H1 (cell line): ENCODE results near the gene ZSCAN20. TPM values are rescaled to one million over a fixed set of nuclear protein-coding genes. Genes with fewer than 3 reads are reported as not detected.

Source experiments
- RXRA ChIP-seq: IDR thresholded peaks from 2 replicates; pipeline ENCODE4 v1.6.1; 2011; ENCODE audit warnings: low read depth, mild to moderate bottlenecking, low read length, moderate library complexity; ENCODE audit not compliant: insufficient read depth
- SIN3A ChIP-seq, 2 experiments: IDR thresholded peaks in 1 of 2; conservative IDR thresholded peaks in 1 of 2; 2 replicates each; pipeline ENCODE4 v1.6.1; 2011 to 2012; ENCODE audit warnings: low read length in 2 of 2, improper control_type of control experiment in 1 of 2, low read depth in 1 of 2, mild to moderate bottlenecking in 1 of 2
- SIX5 ChIP-seq: IDR thresholded peaks from 2 replicates; pipeline ENCODE4 v1.6.1; 2011; ENCODE audit warnings: mild to moderate bottlenecking, low read depth, low read length
- SUZ12 ChIP-seq: fragments of 200-600 bp; sonication (generic); IDR thresholded peaks from 2 replicates; pipeline ENCODE4 v1.6.1; 2012; ENCODE audit warnings: mild to moderate bottlenecking, inconsistent platforms, low read length, moderate library complexity, mixed read lengths
- polyA plus RNA-seq, 7 experiments: library from polyadenylated mRNA; depleted of rRNA in 3 of 7; stranded (reverse) in 5 of 7; unstranded in 2 of 7; fragments of >200 nt in 5 of 7; fragments of 200-250 nt in 2 of 7; gene quantifications; 1 replicate in 5 of 7; 2 replicates in 1 of 7; 4 replicates in 1 of 7; pipeline versions ENCODE4 v1.2.1 to v1.2.3, GENCODE V29; 2011 to 2013; ENCODE audit warnings: missing spikeins in 2 of 7, mixed read lengths in 2 of 7
- total RNA-seq: library from RNA; stranded (reverse); fragmentation: NEBNext Ultra II Directional; extraction: Animal tissue kit (Norgen Biotek cat#: 25700); gene quantifications from 2 replicates; pipeline ENCODE4 v1.2.1, GENCODE V29; 2021
- TF ChIP-seq, protein P1 (sequence below): IDR thresholded peaks from 2 replicates; pipeline ENCODE4 v1.6.1; 2012; ENCODE audit warnings: inconsistent platforms

Gene ZSCAN20
- total and polyA plus RNA-seq, 2 of the 8 experiments (the other 6 are each of a cell fraction or from before 2014, with no cell fraction given) = 0.70 to 3.4 TPM

- TF ChIP-seq, protein P1, sequence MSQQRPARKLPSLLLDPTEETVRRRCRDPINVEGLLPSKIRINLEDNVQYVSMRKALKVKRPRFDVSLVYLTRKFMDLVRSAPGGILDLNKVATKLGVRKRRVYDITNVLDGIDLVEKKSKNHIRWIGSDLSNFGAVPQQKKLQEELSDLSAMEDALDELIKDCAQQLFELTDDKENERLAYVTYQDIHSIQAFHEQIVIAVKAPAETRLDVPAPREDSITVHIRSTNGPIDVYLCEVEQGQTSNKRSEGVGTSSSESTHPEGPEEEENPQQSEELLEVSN = no peak
- TF ChIP-seq SIN3A (conservative IDR thresholded peaks at IDR 0.05 in 1 of 2, IDR thresholded peaks at IDR 0.05 in 1 of 2; ENCODE audit: low read depth in 1 of 2, low read length in 2 of 2) (no peak), RXRA (no peak), SIX5 (no peak), SUZ12 (no peak)
These were observed 3.9 kb upstream of the ZSCAN20 start (continued) for GRCh38 chr1:33468531-33468930.
